B cell (primary cell): ENCODE measurements around the gene PGAP3. TPM values are rescaled to one million over a fixed set of nuclear protein-coding genes. Genes with fewer than 3 reads are reported as not detected.

Source experiments
- ATAC-seq: fragments of 200-7000 bp; cut with Tn5 transposase; one replicate; pipeline ENCODE4 v1.10.0; 2021; ENCODE audit warnings: low read depth, mild to moderate bottlenecking, moderate number of reproducible peaks, moderate library complexity
- CTCF ChIA-PET: fragments of 350-600 bp; sonication (Branson Sonifier 250); formaldehyde crosslinking; loops from one replicate; lab custom pipeline; 2021; ENCODE audit warnings: antibody characterized with exemption, inconsistent platforms; lab: Charles Lee
- POLR2A ChIA-PET: fragments of 350-600 bp; sonication (Branson Sonifier 250); formaldehyde crosslinking; loops from one replicate; lab custom pipeline; 2021; ENCODE audit warnings: antibody characterized with exemption; lab: Charles Lee
- DNase-seq: peaks from one replicate; pipeline ENCODE4 v3.0.0; 2013
- H2AFZ ChIP-seq: 2 replicates; pipeline ENCODE4 v1.6.1; 2012; ENCODE audit warnings: mild to moderate bottlenecking, low read depth, low read length; ENCODE audit not compliant: insufficient read depth, poor library complexity, severe bottlenecking
- H3K27ac ChIP-seq, 2 donors: 1 replicate in 1 of 2; 2 replicates in 1 of 2; pipeline ENCODE4 v1.5.1; 2012 to 2013; ENCODE audit warnings: low read length in 2 of 2, mild to moderate bottlenecking in 2 of 2, moderate library complexity in 1 of 2
- H3K27me3 ChIP-seq, 4 experiments: fragments of 200-600 bp in 1 of 4; sonication (generic) in 1 of 4; replicated peaks in 1 of 4; 1 replicate in 2 of 4; 2 replicates in 2 of 4; pipeline versions ENCODE4 v1.6.1 to v1.7.0; 2013 to 2016; ENCODE audit warnings: low read length in 3 of 4, mild to moderate bottlenecking in 2 of 4, mixed read lengths in 1 of 4, moderate library complexity in 1 of 4; ENCODE audit not compliant: insufficient read depth in 4 of 4, control insufficient read depth in 3 of 4; ENCODE audit errors: control extremely low read depth in 1 of 4
- H3K36me3 ChIP-seq, 2 experiments: replicated peaks in 1 of 2; 1 replicate in 1 of 2; 2 replicates in 1 of 2; pipeline versions ENCODE4 v1.6.1 to v1.7.1; 2013; ENCODE audit warnings: low read length in 1 of 2; ENCODE audit not compliant: insufficient read depth in 2 of 2, control insufficient read depth in 1 of 2; ENCODE audit errors: control extremely low read depth in 1 of 2, extremely low read depth in 1 of 2
- H3K4me1 ChIP-seq, 2 donors: fragments of 200-600 bp in 1 of 2; sonication (generic) in 1 of 2; 1 replicate in 1 of 2; 2 replicates in 1 of 2; pipeline versions ENCODE4 v1.5.1 to v1.6.1; 2013 to 2017; ENCODE audit warnings: low read length in 2 of 2; ENCODE audit not compliant: control insufficient read depth in 2 of 2, insufficient read depth in 2 of 2
- H3K4me2 ChIP-seq: replicated peaks from 2 replicates; pipeline ENCODE3; 2012; ENCODE audit warnings: mild to moderate bottlenecking, low read depth, low read length; ENCODE audit not compliant: poor library complexity, severe bottlenecking
- H3K4me3 ChIP-seq, 5 experiments: fragments of 200-600 bp in 1 of 5; sonication (generic) in 1 of 5; 1 replicate in 3 of 5; 2 replicates in 2 of 5; pipeline versions ENCODE4 v1.5.1 to v1.7.0; 2011 to 2016; ENCODE audit warnings: low read length in 4 of 5, mild to moderate bottlenecking in 4 of 5, low read depth in 2 of 5, control low read depth in 1 of 5, moderate library complexity in 1 of 5; ENCODE audit not compliant: insufficient read depth in 1 of 5; ENCODE audit errors: control extremely low read depth in 1 of 5, extremely low read depth in 1 of 5
- H3K79me2 ChIP-seq: fragments of 200-600 bp; sonication (generic); one replicate; pipeline ENCODE4 v1.6.0; 2016; ENCODE audit warnings: low read length; ENCODE audit not compliant: control insufficient read depth, insufficient read depth
- H3K9ac ChIP-seq: fragments of 200-600 bp; sonication (generic); 2 replicates; pipeline ENCODE4 v1.6.1; 2017; ENCODE audit warnings: mild to moderate bottlenecking, low read length, moderate library complexity
- H3K9me3 ChIP-seq, 3 donors: one replicate each; pipeline versions ENCODE4 v1.6.1 to v1.7.1; 2013; ENCODE audit warnings: low read length in 2 of 3; ENCODE audit not compliant: control insufficient read depth in 2 of 3, insufficient read depth in 1 of 3; ENCODE audit errors: control extremely low read depth in 1 of 3
- H4K20me1 ChIP-seq: 2 replicates; pipeline ENCODE4 v1.6.0; 2012; ENCODE audit warnings: mild to moderate bottlenecking, low read length; ENCODE audit not compliant: insufficient read depth, control insufficient read depth, poor library complexity, severe bottlenecking
- H3K27ac Mint-ChIP-seq: one replicate; pipeline ENCODE4 v1.8.0; 2021; ENCODE audit warnings: mixed read lengths
- H3K27me3 Mint-ChIP-seq: one replicate; pipeline ENCODE4 v1.8.0; 2021; ENCODE audit warnings: mixed read lengths
- H3K4me1 Mint-ChIP-seq: one replicate; pipeline ENCODE4 v1.8.0; 2021; ENCODE audit warnings: mixed read lengths
- H3K4me3 Mint-ChIP-seq: one replicate; pipeline ENCODE4 v1.8.0; 2021; ENCODE audit warnings: mixed read lengths
- H3K9me3 Mint-ChIP-seq: one replicate; pipeline ENCODE4 v1.8.0; 2022; ENCODE audit warnings: mixed read lengths; ENCODE audit not compliant: insufficient read depth
- CTCF ChIP-seq: fragments of 200-600 bp; IDR thresholded peaks from one replicate; pipeline ENCODE4 v1.8.0; 2022; ENCODE audit warnings: antibody characterized with exemption, mild to moderate bottlenecking
- EZH2 ChIP-seq: IDR thresholded peaks from 2 replicates; pipeline ENCODE4 v1.6.1; 2012; ENCODE audit warnings: borderline replicate concordance, low read depth, mild to moderate bottlenecking, moderate library complexity, low read length; ENCODE audit not compliant: insufficient read depth, poor library complexity, severe bottlenecking
- WGBS: methylation state at CpG from one replicate; pipeline ENCODE4 v1.1.5; 2013; ENCODE audit warnings: missing lambda C conversion rate; ENCODE audit not compliant: insufficient coverage; 5-methylcytosine and 5-hydroxymethylcytosine counted together
- intact Hi-C: fragments of 100-400 bp; cut with micrococcal nuclease; formaldehyde crosslinking; loops from one replicate; pipeline ENCODE4 v1.10.0; 2022
- polyA plus RNA-seq: library from polyadenylated mRNA; depleted of rRNA; stranded (reverse); fragments of >200 nt; gene quantifications from 2 replicates; pipeline ENCODE4 v1.2.3, GENCODE V29; 2012
- total RNA-seq, 2 donors: library from RNA; stranded (reverse); fragments of 120-200 nt in 1 of 2; gene quantifications; 1 replicate in 1 of 2; 2 replicates in 1 of 2; pipeline versions ENCODE4 v1.2.3 to v1.2.4, GENCODE V29; 2013 to 2022

PGAP3 gene
- total and polyA plus RNA-seq, 2 donors (not counting 1 experiment from before 2014, with no cell fraction given) = 27.4 to 34.3 TPM

GRCh38 chr17:39722104-39722503 is 34.2 kb upstream of the PGAP3 start:
- H3K4me3 ChIP-seq = no peak overlapping the region
- no peak overlapping the region for H3K9ac ChIP-seq
- no peak overlapping the region for H3K4me3 Mint-ChIP-seq
- H3K36me3 ChIP-seq = peaks cover 0 to 3% of the 10 kb centered on the region in 2 experiments
- H2AFZ ChIP-seq = no peak overlapping the region
- WGBS = 83% methylated on average over 1 of the region's 6 CpGs
- DNase-seq = no peak
- H3K79me2 ChIP-seq = no peaks in the 10 kb centered on the region
- TF ChIP-seq EZH2 (no peak), CTCF (no peak)
- no peak overlapping the region for H3K27ac Mint-ChIP-seq
- peaks cover 9% of the 10 kb centered on the region for H3K4me1 Mint-ChIP-seq
- H3K27ac ChIP-seq = no peak overlapping the region
- no peaks in the 10 kb centered on the region for H3K4me1 ChIP-seq
- peaks cover 0 to 3% (median 0%) of the 10 kb centered on the region in 3 donors for H3K9me3 ChIP-seq
- H4K20me1 ChIP-seq = peaks cover 5% of the 10 kb centered on the region
- no peak overlapping the region for H3K4me2 ChIP-seq
- no peaks in the 10 kb centered on the region for H3K27me3 ChIP-seq
- ChIA-PET CTCF (no interaction called here), POLR2A (no interaction called here)
- intact Hi-C loops = no loop called here
- no peaks in the 10 kb centered on the region for H3K9me3 Mint-ChIP-seq
- ATAC-seq = no peak
- no peaks in the 10 kb centered on the region for H3K27me3 Mint-ChIP-seq

GRCh38 chr17:39719563-39720355 is 31.9 kb upstream of the PGAP3 start:
- ChIA-PET CTCF (interaction anchor here (1.0 to 1.3 kb wide), 2 partner anchors 65 to 98 kb away, joined by 3 to 5 read pairs; no protein-coding TSS in a partner anchor), POLR2A (no interaction called here)
- TF ChIP-seq CTCF = no peak
- no peak for TF ChIP-seq EZH2
- Histone ChIP-seq H3K4me1 (no peaks in the 10 kb centered on the region), H3K9me3 (peaks cover 0 to 3% (median 0%) of the 10 kb centered on the region in 3 donors), H3K36me3 (no peaks in the 10 kb centered on the region), H4K20me1 (no peaks in the 10 kb centered on the region), H3K27me3 (no peaks in the 10 kb centered on the region), H3K4me2 (no peak overlapping the region), H3K4me3 (no peak overlapping the region), H3K79me2 (no peaks in the 10 kb centered on the region), H3K27ac (no peak overlapping the region), H3K9ac (no peak overlapping the region), H2AFZ (no peak overlapping the region)
- Mint-ChIP-seq H3K4me3 (no peak overlapping the region), H3K27me3 (no peaks in the 10 kb centered on the region), H3K4me1 (no peaks in the 10 kb centered on the region), H3K27ac (no peak overlapping the region), H3K9me3 (no peaks in the 10 kb centered on the region)
- intact Hi-C loops = no loop called here
- no peak for ATAC-seq
- WGBS = 88% methylated on average over 2 of the region's 7 CpGs
- DNase-seq = no peak
